Endothelial cell of umbilical vein (primary cell): Measurements from ENCODE around the gene ALDH8A1. TPM values are rescaled to one million over a fixed set of nuclear protein-coding genes. Genes with fewer than 3 reads are reported as not detected.

Source experiments
- BruUV-seq: library from RNA; stranded (reverse); fragments of 400-500 nt; replicated peaks from 2 replicates; lab custom pipeline; 2021; lab: Mats Ljungman, UMichigan
- CTCF ChIA-PET: fragments of 300-600, 350-600 bp; sonication (Branson Sonifier 250); formaldehyde crosslinking; loops from one replicate; lab custom pipeline; 2021; ENCODE audit warnings: antibody characterized with exemption, inconsistent platforms; lab: Charles Lee
- POLR2A ChIA-PET: fragments of 300-600, 350-600 bp; sonication (Branson Sonifier 250); formaldehyde crosslinking; loops from one replicate; lab custom pipeline; 2021; ENCODE audit warnings: antibody characterized with exemption, inconsistent platforms; lab: Charles Lee
- DNase-seq: peaks from one replicate; pipeline ENCODE4 v3.0.0-alpha.2; 2011; ENCODE audit warnings: low read depth, low spot score
- FAIRE-seq: peaks from 2 replicates; lab custom pipeline; 2011; peaks lifted over from hg19 to GRCh38; lab: Jason Lieb, UNC
- H2AFZ ChIP-seq: 2 replicates; pipeline ENCODE4 v1.6.0; 2012; ENCODE audit warnings: low read depth, low read length, control low read depth, inconsistent platforms
- H3K27ac ChIP-seq: 2 replicates; pipeline ENCODE4 v1.5.1; 2011; ENCODE audit warnings: low read depth, mild to moderate bottlenecking, control low read depth, low read length, moderate library complexity; ENCODE audit not compliant: insufficient read depth
- H3K27me3 ChIP-seq, 2 experiments: 2 replicates each; pipeline versions ENCODE4 v1.6.0 to v1.6.1; 2011; ENCODE audit warnings: low read length in 2 of 2, mixed read lengths in 1 of 2; ENCODE audit not compliant: control insufficient read depth in 2 of 2, insufficient read depth in 2 of 2
- H3K36me3 ChIP-seq, 2 experiments: 2 replicates in 1 of 2; 3 replicates in 1 of 2; pipeline ENCODE4 v1.5.1; 2011; ENCODE audit warnings: low read length in 2 of 2, mild to moderate bottlenecking in 1 of 2, moderate library complexity in 1 of 2; ENCODE audit not compliant: control insufficient read depth in 2 of 2, insufficient read depth in 2 of 2; ENCODE audit errors: extremely low read depth in 1 of 2
- H3K4me1 ChIP-seq: 3 replicates; pipeline ENCODE4 v1.5.1; 2011; ENCODE audit warnings: mild to moderate bottlenecking, low read length; ENCODE audit not compliant: control insufficient read depth, insufficient read depth; ENCODE audit errors: extremely low read depth
- H3K4me2 ChIP-seq: 2 replicates; pipeline ENCODE4 v1.6.1; 2011; ENCODE audit warnings: low read length, control low read depth, mixed read lengths; ENCODE audit not compliant: insufficient read depth
- H3K4me3 ChIP-seq, 3 experiments: fragments of 200-600 bp in 1 of 3; sonication (generic), shearing (Covaris generic) in 1 of 3; replicated peaks in 1 of 3; 2 replicates each; pipeline ENCODE4 v1.5.1; 2011 to 2016; ENCODE audit warnings: control low read depth in 3 of 3, low read length in 3 of 3, mild to moderate bottlenecking in 2 of 3, inconsistent platforms in 1 of 3, low read depth in 1 of 3, moderate library complexity in 1 of 3; ENCODE audit not compliant: insufficient read depth in 1 of 3
- H3K79me2 ChIP-seq: 2 replicates; pipeline ENCODE4 v1.6.0; 2012; ENCODE audit warnings: low read length, inconsistent platforms; ENCODE audit not compliant: control insufficient read depth, insufficient read depth
- H3K9ac ChIP-seq: replicated peaks from 2 replicates; pipeline ENCODE3; 2011; ENCODE audit warnings: low read length, control low read depth; ENCODE audit not compliant: insufficient read depth; ENCODE audit errors: extremely low read depth
- H3K9me1 ChIP-seq: replicated peaks from 3 replicates; pipeline ENCODE4 v1.6.0; 2011; ENCODE audit warnings: mild to moderate bottlenecking, low read length; ENCODE audit not compliant: control insufficient read depth, insufficient read depth; ENCODE audit errors: extremely low read depth
- H3K9me3 ChIP-seq: replicated peaks from 2 replicates; pipeline ENCODE4 v1.5.1; 2012; ENCODE audit warnings: low read length, inconsistent platforms; ENCODE audit not compliant: control insufficient read depth, insufficient read depth
- H4K20me1 ChIP-seq: replicated peaks from 2 replicates; pipeline ENCODE3; 2011; ENCODE audit warnings: mild to moderate bottlenecking, low read length; ENCODE audit not compliant: control insufficient read depth, insufficient read depth; ENCODE audit errors: extremely low read depth
- CTCF ChIP-seq, 2 donors: IDR thresholded peaks; 1 replicate in 1 of 2; 2 replicates in 1 of 2; pipeline ENCODE4 v1.5.1; 2011; ENCODE audit warnings: low read length in 2 of 2, mild to moderate bottlenecking in 2 of 2, moderate library complexity in 2 of 2, control low read depth in 1 of 2, inconsistent platforms in 1 of 2, low read depth in 1 of 2; ENCODE audit not compliant: insufficient read depth in 1 of 2; ENCODE audit errors: extremely low read depth in 1 of 2
- EZH2 ChIP-seq: IDR thresholded peaks from 2 replicates; pipeline ENCODE4 v1.6.1; 2012; ENCODE audit warnings: borderline replicate concordance, low read depth, mild to moderate bottlenecking, moderate library complexity, low read length, inconsistent platforms; ENCODE audit not compliant: severe bottlenecking
- FOS ChIP-seq: IDR thresholded peaks from 2 replicates; pipeline ENCODE4 v1.6.1; 2011; ENCODE audit warnings: mild to moderate bottlenecking, low read length, moderate library complexity, borderline replicate concordance; ENCODE audit not compliant: insufficient read depth
- GATA2 ChIP-seq: IDR thresholded peaks from 2 replicates; pipeline ENCODE4 v1.7.0; 2011; ENCODE audit warnings: low read depth, mild to moderate bottlenecking, moderate library complexity, mixed read lengths, low read length; ENCODE audit not compliant: insufficient read length, insufficient read depth
- MAX ChIP-seq: IDR thresholded peaks from 2 replicates; pipeline ENCODE4 v1.6.1; 2011; ENCODE audit not compliant: insufficient read depth, insufficient read length
- MYC ChIP-seq: IDR thresholded peaks from one replicate; pipeline ENCODE4 v1.6.1; 2011; ENCODE audit warnings: mild to moderate bottlenecking, low read depth, low read length
- POLR2A ChIP-seq: IDR thresholded peaks from 2 replicates; pipeline ENCODE4 v1.6.1; 2012; ENCODE audit warnings: low read depth, mild to moderate bottlenecking, control low read depth, low read length
- POLR2AphosphoS5 ChIP-seq: IDR thresholded peaks from 2 replicates; pipeline ENCODE4 v1.6.1; 2012; ENCODE audit warnings: low read depth, mild to moderate bottlenecking, control low read depth, low read length, moderate library complexity; ENCODE audit not compliant: insufficient read depth
- dilution Hi-C: fragments of 300-500 bp; cut with MboI; formaldehyde crosslinking; loops from one replicate; pipeline ENCODE4 v1.15.0; 2019; ENCODE audit warnings: low sequenced_read_pairs; ENCODE audit not compliant: extremely low pct_ligation_motif_present
- intact Hi-C: fragments of 100-400 bp; cut with micrococcal nuclease; formaldehyde crosslinking; loops from one replicate; pipeline ENCODE4 v1.10.0; 2022
- polyA plus RNA-seq, 4 experiments: library from polyadenylated mRNA; depleted of rRNA in 3 of 4; stranded (reverse) in 3 of 4; unstranded in 1 of 4; fragments of >200 nt; gene quantifications; 2 replicates each; pipeline versions ENCODE4 v1.2.1 to v1.2.3, GENCODE V29; 2011 to 2012; ENCODE audit warnings: missing spikeins in 1 of 4
- total RNA-seq: library from RNA; stranded (reverse); gene quantifications from 2 replicates; pipeline ENCODE4 v1.2.3, GENCODE V29; 2021

ALDH8A1 gene
- total and polyA plus RNA-seq, 2 donors (not counting 3 experiments of a cell fraction or from before 2014, with no cell fraction given) = 0.08 to 0.95 TPM

GRCh38 chr6:134995536-134995935, 45.6 kb upstream of the ALDH8A1 start:
- Histone ChIP-seq H3K9me3 (no peaks in the 10 kb centered on the region), H2AFZ (no peak overlapping the region), H3K36me3 (peaks cover 2 to 9% of the 10 kb centered on the region in 2 experiments), H3K9ac (no peak overlapping the region), H4K20me1 (no peaks in the 10 kb centered on the region), H3K4me3 (no peak overlapping the region), H3K4me2 (no peak overlapping the region), H3K27ac (no peak overlapping the region), H3K4me1 (peaks cover 3% of the 10 kb centered on the region), H3K9me1 (peaks cover 7% of the 10 kb centered on the region), H3K27me3 (no peaks in the 10 kb centered on the region), H3K79me2 (no peaks in the 10 kb centered on the region)
- no TSS peak for BruUV-seq
- intact Hi-C loops = no loop called here
- DNase-seq = peak; percentile 42
- ChIA-PET CTCF (interaction anchor here (1.2 to 2.2 kb wide), 5 partner anchors 9 to 839 kb away, joined by 3 to 10 read pairs (median 4); no protein-coding TSS in a partner anchor), POLR2A (interaction anchor here (0.6 kb wide), 2 partner anchors 887 to 1071 kb away, joined by 3 read pairs; no protein-coding TSS in a partner anchor)
- TF ChIP-seq MAX (no peak), GATA2 (no peak), EZH2 (no peak), MYC (no peak), FOS (no peak), POLR2A (no peak), POLR2AphosphoS5 (no peak), CTCF (IDR thresholded peaks at IDR 0.05; ENCODE audit: extremely low read depth in 1 of 2, insufficient read depth in 1 of 2, low read depth in 1 of 2, low read length in 2 of 2) (no peak)
- no peak for FAIRE-seq
- dilution Hi-C loops = no loop called here
